ENCODE results near the gene C17orf107. TPM values are rescaled to one million over a fixed set of nuclear protein-coding genes. Genes with fewer than 3 reads are reported as not detected.

Gene C17orf107
- total RNA-seq, 2 experiments from 2014 or later = 28.9 to 30.5 TPM

DNA sequence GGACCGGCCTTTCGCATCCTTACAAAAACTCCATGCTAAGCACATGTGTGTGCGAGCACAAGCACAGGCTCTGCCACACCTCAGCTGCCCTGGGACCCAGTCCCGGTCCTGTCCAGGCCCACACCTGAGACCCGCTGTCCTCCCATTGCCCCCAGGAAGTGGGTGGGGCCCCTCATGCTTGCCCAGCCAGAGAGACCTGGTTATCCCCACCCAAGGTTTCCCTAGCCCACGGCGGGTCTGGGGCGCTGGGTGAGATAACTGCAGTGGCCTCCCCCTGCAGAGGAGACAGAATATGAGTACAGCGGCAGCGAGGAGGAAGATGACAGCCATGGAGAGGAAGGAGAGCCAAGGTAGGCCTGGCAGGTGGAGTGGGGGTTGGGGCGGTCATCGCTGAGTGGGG, 12.5 kb upstream of the C17orf107 start:
- H3K4me1 Mint-ChIP-seq (ENCODE audit: low read depth) = peaks cover 5% of the 10 kb centered on the region
- Histone ChIP-seq H3K27me3 (ENCODE audit: control insufficient read depth in 1 of 2, insufficient read depth in 2 of 2, low read length in 2 of 2) (no peaks in the 10 kb centered on the region), H3K4me1 (ENCODE audit: insufficient read depth, low read length) (peaks cover 4% of the 10 kb centered on the region), H3K27ac (ENCODE audit: low read depth in 1 of 2, low read length in 2 of 2) (no peak overlapping the region), H3K4me3 (ENCODE audit: low read length) (no peak overlapping the region), H3K36me3 (ENCODE audit: insufficient read depth, low read length) (peaks cover 65% of the 10 kb centered on the region), H3K9me3 (ENCODE audit: control insufficient read depth in 1 of 2, insufficient read depth in 1 of 2, low read length in 2 of 2) (no peaks in the 10 kb centered on the region)
- H3K27ac Mint-ChIP-seq = no peak overlapping the region
- TF ChIP-seq, protein P1, sequence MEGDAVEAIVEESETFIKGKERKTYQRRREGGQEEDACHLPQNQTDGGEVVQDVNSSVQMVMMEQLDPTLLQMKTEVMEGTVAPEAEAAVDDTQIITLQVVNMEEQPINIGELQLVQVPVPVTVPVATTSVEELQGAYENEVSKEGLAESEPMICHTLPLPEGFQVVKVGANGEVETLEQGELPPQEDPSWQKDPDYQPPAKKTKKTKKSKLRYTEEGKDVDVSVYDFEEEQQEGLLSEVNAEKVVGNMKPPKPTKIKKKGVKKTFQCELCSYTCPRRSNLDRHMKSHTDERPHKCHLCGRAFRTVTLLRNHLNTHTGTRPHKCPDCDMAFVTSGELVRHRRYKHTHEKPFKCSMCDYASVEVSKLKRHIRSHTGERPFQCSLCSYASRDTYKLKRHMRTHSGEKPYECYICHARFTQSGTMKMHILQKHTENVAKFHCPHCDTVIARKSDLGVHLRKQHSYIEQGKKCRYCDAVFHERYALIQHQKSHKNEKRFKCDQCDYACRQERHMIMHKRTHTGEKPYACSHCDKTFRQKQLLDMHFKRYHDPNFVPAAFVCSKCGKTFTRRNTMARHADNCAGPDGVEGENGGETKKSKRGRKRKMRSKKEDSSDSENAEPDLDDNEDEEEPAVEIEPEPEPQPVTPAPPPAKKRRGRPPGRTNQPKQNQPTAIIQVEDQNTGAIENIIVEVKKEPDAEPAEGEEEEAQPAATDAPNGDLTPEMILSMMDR (IDR thresholded peaks at IDR 0.05) = no peak
- CTCF ChIA-PET = no interaction called here
- no peak overlapping the region for H3K4me3 Mint-ChIP-seq
- ATAC-seq (ENCODE audit: poor library complexity) = no peak
- no peak for DNase-seq
- intact Hi-C loops (cut with DNase I, micrococcal nuclease) = loop anchor here in 1 of 2 experiments (5.0 kb wide), 2 partner anchors 260 to 320 kb away; no protein-coding TSS in a partner anchor
- peaks cover 73% of the 10 kb centered on the region for H3K36me3 Mint-ChIP-seq (ENCODE audit: low read depth)
- no peaks in the 10 kb centered on the region for H3K9me3 Mint-ChIP-seq
- no peaks in the 10 kb centered on the region for H3K27me3 Mint-ChIP-seq
- POLR2A ChIA-PET = no interaction called here

DNA sequence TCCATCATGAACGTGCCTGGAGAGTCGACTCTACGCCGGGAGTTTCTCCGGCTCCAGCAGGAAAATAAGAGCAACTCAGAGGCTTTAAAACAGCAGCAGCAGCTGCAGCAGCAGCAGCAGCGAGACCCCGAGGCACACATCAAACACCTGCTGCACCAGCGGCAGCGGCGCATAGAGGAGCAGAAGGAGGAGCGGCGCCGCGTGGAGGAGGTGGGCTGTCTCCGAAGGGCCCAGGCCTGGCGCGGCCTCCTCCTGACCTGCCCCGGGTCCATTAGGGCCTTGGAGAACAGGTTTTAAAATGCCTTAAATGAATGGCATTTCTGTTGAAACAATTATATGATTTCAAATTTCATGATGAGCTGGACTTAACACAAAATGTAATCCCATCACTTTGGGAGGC, 11.8 kb upstream of the C17orf107 start:
- TF ChIP-seq, protein P1 (IDR thresholded peaks at IDR 0.05) = no peak
- ChIA-PET CTCF (no interaction called here), POLR2A (no interaction called here)
- peaks cover 2% of the 10 kb centered on the region for H3K4me1 ChIP-seq (ENCODE audit: insufficient read depth, low read length)
- no peak for DNase-seq
- H3K36me3 ChIP-seq (ENCODE audit: insufficient read depth, low read length) = peaks cover 72% of the 10 kb centered on the region
- no peaks in the 10 kb centered on the region for H3K9me3 ChIP-seq (ENCODE audit: control insufficient read depth in 1 of 2, insufficient read depth in 1 of 2, low read length in 2 of 2)
- intact Hi-C loops (cut with DNase I, micrococcal nuclease) = loop anchor here in 1 of 2 experiments (5.0 kb wide), 2 partner anchors 260 to 320 kb away; no protein-coding TSS in a partner anchor
- Mint-ChIP-seq H3K27me3 (no peaks in the 10 kb centered on the region), H3K4me3 (no peak overlapping the region), H3K27ac (no peak overlapping the region), H3K36me3 (ENCODE audit: low read depth) (peaks cover 71% of the 10 kb centered on the region), H3K4me1 (ENCODE audit: low read depth) (peaks cover 5% of the 10 kb centered on the region), H3K9me3 (no peaks in the 10 kb centered on the region)
- no peak for ATAC-seq (ENCODE audit: poor library complexity)
- no peak overlapping the region for H3K4me3 ChIP-seq (ENCODE audit: low read length)
- no peak overlapping the region for H3K27ac ChIP-seq (ENCODE audit: low read depth in 1 of 2, low read length in 2 of 2)
- H3K27me3 ChIP-seq (ENCODE audit: control insufficient read depth in 1 of 2, insufficient read depth in 2 of 2, low read length in 2 of 2) = no peaks in the 10 kb centered on the region

DNA sequence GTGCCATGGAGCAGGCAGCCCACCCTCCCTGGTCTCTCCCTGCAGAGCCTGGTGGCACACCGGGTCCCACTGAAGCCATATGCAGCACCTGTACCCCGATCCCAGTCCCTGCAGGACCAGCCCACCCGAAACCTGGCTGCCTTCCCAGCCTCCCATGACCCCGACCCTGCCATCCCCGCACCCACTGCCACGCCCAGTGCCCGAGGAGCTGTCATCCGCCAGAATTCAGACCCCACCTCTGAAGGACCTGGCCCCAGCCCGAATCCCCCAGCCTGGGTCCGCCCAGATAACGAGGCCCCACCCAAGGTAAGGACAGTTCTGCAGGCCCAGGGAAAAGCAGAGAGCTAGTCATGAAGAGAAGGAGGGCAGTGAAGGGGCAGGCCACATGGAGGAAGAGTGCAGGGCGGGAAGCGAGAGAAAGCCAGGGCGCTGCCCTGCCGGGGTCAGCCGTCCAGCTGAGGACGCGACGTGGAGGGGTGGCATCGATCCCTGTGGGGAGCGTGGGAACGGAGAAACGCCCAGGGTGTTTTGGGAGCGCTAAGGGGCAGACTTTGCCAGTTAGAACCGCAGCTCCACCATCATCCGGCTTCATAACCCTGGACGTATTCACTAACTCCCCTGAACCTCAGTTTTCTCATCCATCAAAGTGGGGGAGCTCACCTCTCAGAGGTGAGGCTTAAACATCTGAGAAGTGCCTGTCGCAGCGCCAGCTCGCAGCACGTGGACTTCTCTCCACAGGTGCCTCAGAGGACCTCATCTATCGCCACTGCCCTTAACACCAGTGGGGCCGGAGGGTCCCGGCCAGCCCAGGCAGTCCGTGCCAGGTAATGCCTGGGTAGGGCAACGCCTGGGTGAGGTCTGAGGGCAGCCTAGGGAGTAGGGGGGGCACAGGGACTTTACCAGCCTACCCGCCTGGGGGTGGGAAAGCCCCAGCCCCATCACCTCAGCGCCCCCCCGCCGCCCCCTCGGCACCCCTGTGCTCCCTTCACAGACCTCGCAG, 7.6 kb upstream of the C17orf107 start:
- ATAC-seq (ENCODE audit: poor library complexity) (no peak), DNase-seq (peak in 1 of 14 experiments; percentile 31)
- TF ChIP-seq, protein P1 (IDR thresholded peaks at IDR 0.05) = no peak
- no peak overlapping the region for H3K27ac Mint-ChIP-seq
- CTCF ChIA-PET = no interaction called here
- Histone ChIP-seq H3K4me1 (ENCODE audit: insufficient read depth, low read length) (peaks cover 2% of the 10 kb centered on the region), H3K9me3 (ENCODE audit: control insufficient read depth in 1 of 2, insufficient read depth in 1 of 2, low read length in 2 of 2) (no peaks in the 10 kb centered on the region), H3K4me3 (ENCODE audit: low read length) (no peak overlapping the region), H3K27ac (ENCODE audit: low read depth in 1 of 2, low read length in 2 of 2) (no peak overlapping the region), H3K27me3 (ENCODE audit: control insufficient read depth in 1 of 2, insufficient read depth in 2 of 2, low read length in 2 of 2) (no peaks in the 10 kb centered on the region), H3K36me3 (ENCODE audit: insufficient read depth, low read length) (peaks cover 82% of the 10 kb centered on the region)
- H3K36me3 Mint-ChIP-seq (ENCODE audit: low read depth) = peaks cover 68% of the 10 kb centered on the region
- POLR2A ChIA-PET = interaction anchor here (0.6 to 1.4 kb wide), 3 partner anchors 8 to 182 kb away, joined by 3 read pairs; no protein-coding TSS in a partner anchor
- H3K9me3 Mint-ChIP-seq = no peaks in the 10 kb centered on the region
- peaks cover 5% of the 10 kb centered on the region for H3K4me1 Mint-ChIP-seq (ENCODE audit: low read depth)
- intact Hi-C loops (cut with DNase I, micrococcal nuclease) = no loop called here
- no peaks in the 10 kb centered on the region for H3K27me3 Mint-ChIP-seq
- no peak overlapping the region for H3K4me3 Mint-ChIP-seq
